VCaP (cell line): Measurements from ENCODE around the gene HADH.

Source experiments
- H3K27ac ChIP-seq: fragments of 450-650 bp; 2 replicates; pipeline ENCODE4 v1.5.1; 2017
- TF ChIP-seq, protein P1 (sequence below): fragments of 450-650 bp; conservative IDR thresholded peaks from 2 replicates; pipeline ENCODE4 v1.5.1; 2017; ENCODE audit warnings: mild to moderate bottlenecking, moderate library complexity

HADH gene

DNA sequence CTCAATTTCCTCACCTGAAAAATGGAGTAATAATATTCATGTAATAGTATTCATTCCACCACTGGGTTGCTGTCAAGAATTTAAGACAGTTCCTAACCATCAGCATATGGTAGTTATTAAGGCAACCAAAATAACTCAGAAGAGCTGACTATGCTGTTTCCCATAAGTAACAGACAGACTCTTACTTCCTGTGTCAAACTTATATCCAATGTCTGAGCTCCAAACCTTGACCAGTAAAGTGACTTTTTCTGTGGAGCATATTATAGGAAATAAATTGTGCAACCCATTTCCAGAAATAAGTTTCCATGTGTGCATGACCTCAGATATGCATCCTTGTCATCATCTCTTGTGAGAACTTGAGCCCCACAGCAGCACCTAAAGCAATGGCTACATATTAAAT, 78.8 kb downstream of the HADH start:
- H3K27ac ChIP-seq: no peak overlapping the region
- TF ChIP-seq, protein P1, sequence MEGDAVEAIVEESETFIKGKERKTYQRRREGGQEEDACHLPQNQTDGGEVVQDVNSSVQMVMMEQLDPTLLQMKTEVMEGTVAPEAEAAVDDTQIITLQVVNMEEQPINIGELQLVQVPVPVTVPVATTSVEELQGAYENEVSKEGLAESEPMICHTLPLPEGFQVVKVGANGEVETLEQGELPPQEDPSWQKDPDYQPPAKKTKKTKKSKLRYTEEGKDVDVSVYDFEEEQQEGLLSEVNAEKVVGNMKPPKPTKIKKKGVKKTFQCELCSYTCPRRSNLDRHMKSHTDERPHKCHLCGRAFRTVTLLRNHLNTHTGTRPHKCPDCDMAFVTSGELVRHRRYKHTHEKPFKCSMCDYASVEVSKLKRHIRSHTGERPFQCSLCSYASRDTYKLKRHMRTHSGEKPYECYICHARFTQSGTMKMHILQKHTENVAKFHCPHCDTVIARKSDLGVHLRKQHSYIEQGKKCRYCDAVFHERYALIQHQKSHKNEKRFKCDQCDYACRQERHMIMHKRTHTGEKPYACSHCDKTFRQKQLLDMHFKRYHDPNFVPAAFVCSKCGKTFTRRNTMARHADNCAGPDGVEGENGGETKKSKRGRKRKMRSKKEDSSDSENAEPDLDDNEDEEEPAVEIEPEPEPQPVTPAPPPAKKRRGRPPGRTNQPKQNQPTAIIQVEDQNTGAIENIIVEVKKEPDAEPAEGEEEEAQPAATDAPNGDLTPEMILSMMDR: no peak

- no peak overlapping the region for H3K27ac ChIP-seq
Observed at GRCh38 chr4:108070775-108071174, 81.1 kb downstream of the HADH start.

DNA sequence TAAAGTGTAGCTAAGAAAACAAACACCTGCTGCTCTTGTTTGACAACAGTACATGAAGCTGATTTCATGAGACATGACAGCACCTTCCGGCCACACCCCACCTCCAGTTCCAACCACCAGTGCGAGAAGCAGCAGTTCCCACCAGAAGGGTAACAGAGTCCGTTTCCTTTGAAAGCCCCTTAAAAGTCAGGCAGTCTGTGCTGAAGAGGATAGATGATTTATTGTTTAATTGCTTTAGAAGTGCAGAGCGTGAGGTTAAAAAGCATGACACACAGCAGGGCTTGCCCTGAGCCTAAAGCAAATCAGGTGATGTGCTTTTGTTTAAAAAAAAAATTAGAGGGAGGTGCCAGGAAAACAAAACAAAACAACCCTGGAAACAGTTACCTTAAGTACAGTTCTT, 82.6 kb downstream of the HADH start:
- peak overlapping the region; percentile 65 for H3K27ac ChIP-seq
- TF ChIP-seq, protein P1: no peak

More at GRCh38 chr4:108070775-108071174, 81.1 kb downstream of the HADH start:
- TF ChIP-seq, protein P1: no peak

GRCh38 chr4:108078024-108078733, 88.5 kb downstream of the HADH start:
- TF ChIP-seq, protein P1: no peak

DNA sequence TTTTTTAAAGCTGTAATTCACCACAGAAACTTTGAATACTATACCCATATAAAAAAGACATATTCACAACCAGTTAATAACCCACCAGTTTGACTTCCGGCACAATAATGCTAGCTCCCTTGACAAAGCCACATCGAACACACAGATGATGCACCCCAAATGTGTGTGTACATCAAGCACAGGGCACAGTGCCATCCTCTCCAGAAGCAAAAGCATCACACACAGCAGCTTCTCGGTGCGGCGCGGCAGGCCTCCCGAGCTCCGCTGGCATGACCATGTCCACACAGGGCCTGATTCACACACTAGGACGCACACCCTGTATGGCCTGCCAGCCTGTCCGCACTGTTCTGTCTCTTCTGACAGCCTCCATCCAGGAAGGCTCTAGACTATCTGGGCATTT, 91.1 kb downstream of the HADH start:
- H3K27ac ChIP-seq: no peak overlapping the region
- TF ChIP-seq, protein P1: no peak

More at GRCh38 chr4:108078024-108078733, 88.5 kb downstream of the HADH start:
- H3K27ac ChIP-seq: no peak overlapping the region

GRCh38 chr4:108081256-108081655, 91.6 kb downstream of the HADH start:
- H3K27ac ChIP-seq: no peak overlapping the region
- TF ChIP-seq, protein P1: no peak
